ENCODE data around the gene ELOVL7.
"Not testable (repeated sequence)": the region's sequence is repeated elsewhere in the genome, so short reads cannot be mapped to it uniquely, and the experiment has no call there.

The ELOVL7 gene

GRCh38 chr5:60830581-60831127, 13.4 kb downstream of the ELOVL7 start:
- DNase-seq (ENCODE audit: extremely low read depth in 1 of 2, low read depth in 1 of 2), result no peak

DNA sequence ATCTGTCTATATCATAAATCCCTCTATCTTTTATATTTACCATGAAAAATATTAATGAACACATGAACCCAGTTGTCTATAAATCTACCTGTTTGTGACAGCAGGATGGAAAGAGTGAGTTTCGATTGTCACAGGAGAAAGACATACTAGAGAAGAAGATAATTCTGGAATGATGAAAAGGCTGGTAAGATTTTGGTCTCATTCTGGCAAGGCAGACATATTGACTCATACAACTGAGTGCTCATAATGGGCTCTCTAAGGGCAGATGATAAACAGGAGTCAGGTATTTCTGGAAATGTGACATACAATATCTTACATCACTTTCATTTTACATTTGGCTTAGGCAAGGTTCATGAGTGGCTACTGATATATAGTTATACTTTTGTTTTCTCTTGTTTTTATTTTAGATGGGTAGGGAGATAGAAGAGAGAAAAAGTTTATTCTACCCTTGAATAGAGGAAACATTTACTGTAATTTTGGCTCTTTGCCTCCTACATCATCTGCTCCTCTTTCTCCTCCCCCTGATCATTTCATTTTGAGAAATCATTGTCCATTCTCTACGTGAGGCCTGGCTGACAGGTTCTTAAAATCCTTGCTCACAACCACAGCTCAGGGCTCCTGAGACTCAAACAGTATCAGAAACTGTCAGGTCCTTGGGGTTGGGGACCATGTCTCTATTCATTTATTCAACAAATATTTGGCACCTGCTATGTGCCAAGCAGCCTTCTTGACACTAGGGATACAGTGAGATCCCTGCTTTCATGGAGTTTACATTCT, 14.4 kb downstream of the ELOVL7 start:
- no peak for DNase-seq (ENCODE audit: extremely low read depth in 1 of 2, low read depth in 1 of 2)

- no peak for DNase-seq (ENCODE audit: extremely low read depth in 1 of 2, low read depth in 1 of 2)
Measured at GRCh38 chr5:60827201-60827600, 16.9 kb downstream of the ELOVL7 start.

DNA sequence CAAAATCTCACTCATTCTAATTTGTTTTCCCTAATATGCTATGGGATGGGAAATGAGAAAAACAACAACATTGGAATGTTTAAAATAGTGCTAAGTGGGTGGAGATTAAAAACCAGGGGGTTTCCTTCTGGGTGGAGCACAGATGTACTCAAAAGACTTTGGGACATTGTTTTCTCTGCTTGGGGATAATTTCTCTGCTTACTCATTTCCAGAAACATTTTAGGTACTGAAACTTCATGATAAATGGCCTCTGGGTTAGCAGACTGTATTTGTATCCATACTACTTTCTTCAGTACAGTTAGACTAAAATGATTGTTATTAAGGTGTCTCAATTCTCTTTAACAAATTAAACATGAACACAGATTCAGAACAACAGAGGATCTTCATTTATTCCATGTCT, 17.4 kb downstream of the ELOVL7 start:
- DNase-seq (ENCODE audit: extremely low read depth in 1 of 2, low read depth in 1 of 2), result no peak

DNA sequence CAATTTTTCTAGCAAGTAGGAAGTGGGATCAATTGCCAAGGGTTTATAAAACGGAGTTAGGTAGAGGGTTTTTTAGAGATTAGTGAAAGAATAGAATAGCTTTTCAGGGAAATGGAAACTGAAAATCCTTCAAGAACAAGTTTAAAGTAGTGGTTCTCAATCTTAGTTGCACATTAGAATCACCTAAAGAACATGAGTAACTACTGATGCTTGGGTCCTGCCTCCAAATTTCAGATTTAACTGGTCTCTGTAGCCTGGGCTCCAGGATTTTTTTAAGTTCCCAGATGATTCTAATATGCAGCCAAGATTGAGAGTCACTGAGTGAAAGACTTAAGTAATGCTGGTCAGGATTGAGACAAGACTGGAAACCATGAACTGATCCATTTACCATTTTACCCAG, 20.5 kb downstream of the ELOVL7 start:
- no peak for DNase-seq (ENCODE audit: extremely low read depth in 1 of 2, low read depth in 1 of 2)

DNA sequence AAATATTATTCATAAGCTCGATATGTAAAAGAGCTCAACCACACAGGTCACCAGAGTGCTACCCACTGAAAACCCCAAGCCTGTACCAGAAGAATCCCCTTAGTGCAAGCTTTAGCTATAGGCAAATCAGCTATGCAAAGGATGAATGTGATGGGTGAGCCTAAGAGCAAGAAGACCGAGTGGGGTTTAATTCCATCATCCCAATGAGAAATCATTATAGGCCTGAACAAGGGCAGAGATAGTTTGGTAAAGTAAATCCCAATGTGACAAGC, 21.8 kb downstream of the ELOVL7 start:
- no peak for DNase-seq (ENCODE audit: extremely low read depth in 1 of 2, low read depth in 1 of 2)

- no peak for DNase-seq (ENCODE audit: extremely low read depth in 1 of 2, low read depth in 1 of 2)
Measured at GRCh38 chr5:60821488-60822284, 22.4 kb downstream of the ELOVL7 start.

GRCh38 chr5:60820593-60821487, 23.2 kb downstream of the ELOVL7 start:
- DNase-seq (ENCODE audit: extremely low read depth in 1 of 2, low read depth in 1 of 2), result no peak

DNA sequence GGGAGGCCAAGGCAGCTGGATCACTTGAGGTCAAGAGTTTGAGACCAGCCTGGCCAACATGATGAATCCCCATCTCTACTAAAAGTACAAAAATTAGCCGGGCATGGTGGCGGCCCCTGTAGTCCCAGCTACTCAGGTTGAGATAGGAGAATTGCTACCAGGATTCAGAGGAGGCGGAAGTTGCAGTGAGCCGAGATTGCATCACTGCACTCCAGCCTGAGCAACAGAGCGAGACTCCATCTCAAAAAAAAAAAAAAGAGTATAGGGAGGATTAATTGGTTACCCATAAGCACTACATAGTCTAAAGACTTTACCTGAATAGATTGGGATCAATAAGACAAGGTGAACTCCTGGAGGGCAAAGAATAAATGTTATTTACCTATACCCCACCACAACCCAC, 27.9 kb downstream of the ELOVL7 start:
- not testable (repeated sequence) for DNase-seq (ENCODE audit: extremely low read depth in 1 of 2, low read depth in 1 of 2)

DNA sequence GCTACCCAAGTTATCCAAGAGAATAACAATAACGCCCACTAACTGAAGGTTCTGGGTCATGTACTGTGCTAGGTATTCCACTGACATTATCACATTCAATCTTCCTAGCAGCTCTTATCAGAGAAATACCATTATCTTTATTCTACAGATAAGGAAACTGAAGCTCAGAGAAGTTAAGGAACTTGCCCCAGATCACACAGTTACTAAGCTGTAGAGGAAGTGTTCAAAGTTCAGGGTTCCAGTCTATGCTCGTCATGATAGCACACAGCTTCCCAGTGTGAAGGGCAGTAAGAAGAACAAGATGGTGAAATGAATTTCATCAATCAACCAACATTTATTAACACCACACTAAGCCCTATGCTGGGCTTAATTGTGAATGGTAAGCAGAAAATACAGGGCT, 29.6 kb downstream of the ELOVL7 start:
- no peak for DNase-seq (ENCODE audit: extremely low read depth in 1 of 2, low read depth in 1 of 2)

DNA sequence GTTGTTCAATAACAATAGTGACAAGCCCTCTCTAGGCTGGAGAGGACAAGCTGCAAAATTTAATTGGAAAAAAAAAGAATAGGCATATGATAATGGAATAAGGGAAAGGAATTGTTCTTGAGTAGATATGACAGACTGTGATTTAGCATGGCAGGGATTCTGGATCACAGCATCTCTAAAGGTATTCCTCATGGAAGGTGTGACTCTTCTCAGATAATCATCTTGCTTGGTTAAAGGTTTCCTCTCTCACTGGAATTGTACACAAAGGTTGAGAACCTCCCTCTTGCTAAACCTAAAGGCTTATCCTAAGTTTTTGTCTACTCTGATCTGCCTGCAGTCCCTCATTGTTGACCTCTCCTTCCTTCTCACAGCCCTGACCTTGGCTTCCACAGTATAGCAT, 31.6 kb downstream of the ELOVL7 start:
- DNase-seq (ENCODE audit: extremely low read depth in 1 of 2, low read depth in 1 of 2), result no peak

GRCh38 chr5:60811105-60811504, 33.0 kb downstream of the ELOVL7 start:
- no peak for DNase-seq (ENCODE audit: extremely low read depth in 1 of 2, low read depth in 1 of 2)

DNA sequence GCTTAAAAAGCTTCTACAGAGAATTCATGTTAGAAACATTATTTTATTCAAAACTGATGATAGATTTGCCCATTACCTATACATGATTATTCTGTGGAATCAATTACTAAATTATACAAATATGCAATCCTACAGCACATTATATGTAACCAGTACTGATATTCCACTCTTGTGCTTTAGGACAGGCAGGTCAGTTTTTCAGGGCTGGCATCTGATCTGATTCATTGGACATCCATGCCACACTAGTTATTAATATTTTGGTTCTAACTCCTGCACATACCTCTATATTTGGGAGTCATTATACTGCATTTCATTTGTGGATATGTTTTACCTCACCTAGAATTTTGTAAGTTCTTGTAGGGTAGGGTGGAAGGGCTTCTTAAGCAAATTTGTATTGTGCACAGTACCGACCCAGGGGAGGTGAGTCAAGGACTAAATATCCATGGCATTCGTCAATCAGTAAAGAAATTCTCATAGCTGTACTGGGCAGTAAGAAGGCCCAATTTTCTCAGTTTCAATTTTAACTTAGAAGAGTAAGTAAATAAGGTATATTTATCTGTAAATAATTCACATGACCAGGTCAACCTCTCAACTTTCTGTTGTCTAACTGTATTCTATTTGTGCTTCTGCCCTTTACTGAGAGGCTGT, 33.5 kb downstream of the ELOVL7 start:
- DNase-seq (ENCODE audit: extremely low read depth in 1 of 2, low read depth in 1 of 2), result no peak

DNA sequence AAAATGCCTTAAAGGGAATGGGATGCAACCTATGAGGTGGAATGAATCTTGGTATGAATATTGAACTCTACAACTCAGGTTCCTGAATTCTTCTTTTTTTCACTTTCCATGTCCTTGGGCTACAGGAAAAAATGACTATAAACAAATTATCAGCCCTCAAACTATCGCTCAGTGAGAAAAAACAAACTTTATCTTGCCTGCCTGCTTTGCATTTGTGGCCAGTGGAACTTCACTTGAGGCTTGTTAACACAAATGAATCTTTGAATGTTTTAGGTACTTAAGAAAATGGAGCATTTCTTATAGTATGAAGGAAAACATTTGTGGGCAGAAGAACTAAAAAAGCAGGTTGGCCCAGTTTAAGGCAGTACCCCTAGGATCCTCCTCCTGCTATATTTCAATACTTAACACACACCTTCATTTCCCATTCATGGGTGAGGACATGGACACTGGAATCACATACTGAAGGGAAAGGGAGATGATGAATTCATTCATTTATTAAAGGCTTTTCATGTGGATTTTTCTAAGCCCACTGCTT, 34.1 kb downstream of the ELOVL7 start:
- DNase-seq (ENCODE audit: extremely low read depth in 1 of 2, low read depth in 1 of 2), result no peak

DNA sequence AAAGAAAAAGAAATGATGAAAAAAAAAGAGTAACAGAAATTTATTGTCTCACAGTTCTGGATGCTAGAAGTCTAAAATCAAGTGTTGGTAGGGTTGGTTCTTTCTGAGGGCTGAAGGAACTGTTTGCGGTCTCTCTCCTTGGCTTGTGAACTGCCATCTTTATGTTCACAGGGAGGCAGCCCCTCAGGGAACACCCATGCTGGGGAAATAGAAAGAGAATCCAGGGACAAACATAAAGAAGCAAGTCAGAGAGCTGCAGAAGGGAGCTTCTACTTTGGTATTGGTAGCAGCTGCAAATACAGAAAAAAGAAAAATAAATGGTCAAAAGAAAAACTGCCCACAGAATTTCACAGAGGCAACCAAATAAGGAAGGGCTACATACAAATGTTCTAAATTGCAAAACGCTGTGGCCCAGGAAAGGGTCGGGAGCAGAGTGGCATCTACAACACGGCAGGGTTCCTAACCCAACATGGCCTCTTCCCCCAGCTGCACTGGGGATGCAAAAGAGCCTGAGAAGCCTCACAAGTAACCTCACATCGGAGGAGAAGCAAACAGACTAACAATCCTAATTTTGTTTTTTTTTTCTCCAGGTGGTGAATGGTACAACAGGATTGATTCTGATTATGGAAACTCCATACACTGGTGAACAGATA, 37.4 kb downstream of the ELOVL7 start:
- no peak for DNase-seq (ENCODE audit: extremely low read depth in 1 of 2, low read depth in 1 of 2)

DNA sequence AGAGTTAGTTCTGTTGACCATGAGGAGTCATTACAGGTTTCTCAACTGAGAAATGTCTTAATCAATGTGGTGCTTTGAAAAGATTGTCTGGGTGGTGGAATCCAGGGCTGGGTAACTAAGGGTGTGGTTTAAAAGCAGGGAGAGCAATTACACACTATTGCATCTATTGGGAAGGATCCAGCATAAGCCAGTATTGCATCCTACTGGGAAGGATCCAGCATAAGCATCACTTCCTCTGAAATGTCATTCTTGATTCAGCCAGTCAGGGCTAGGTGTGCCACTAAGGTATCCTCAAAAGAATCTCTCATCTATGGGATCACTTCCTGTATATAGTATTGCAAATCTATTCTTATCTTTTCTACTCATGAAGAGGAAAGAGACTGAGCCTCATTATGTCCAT, 38.6 kb downstream of the ELOVL7 start:
- no peak for DNase-seq (ENCODE audit: extremely low read depth in 1 of 2, low read depth in 1 of 2)

- no peak for DNase-seq (ENCODE audit: extremely low read depth in 1 of 2, low read depth in 1 of 2)
Measured at GRCh38 chr5:60803712-60804111, 40.4 kb downstream of the ELOVL7 start.

DNA sequence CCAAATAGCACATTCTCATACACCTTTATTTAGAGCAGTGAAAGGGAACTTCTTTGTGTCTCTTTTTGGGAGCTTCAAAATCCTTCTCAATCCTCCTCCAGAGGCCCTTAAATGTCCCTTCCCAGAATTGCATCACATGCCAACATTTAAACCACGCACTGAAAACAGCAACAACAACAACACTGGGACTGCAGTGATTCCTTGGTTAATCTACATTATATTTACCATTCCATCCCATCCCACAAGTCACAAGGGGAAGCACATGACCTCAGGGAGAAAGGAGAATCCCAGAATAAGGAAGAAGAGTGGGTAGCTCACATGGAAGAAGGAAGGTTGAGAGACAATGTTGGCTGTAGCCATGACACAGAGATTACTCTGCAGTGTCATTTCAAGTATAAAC, 41.1 kb downstream of the ELOVL7 start:
- no peak for DNase-seq (ENCODE audit: extremely low read depth in 1 of 2, low read depth in 1 of 2)

- no peak for DNase-seq (ENCODE audit: extremely low read depth in 1 of 2, low read depth in 1 of 2)
Measured at GRCh38 chr5:60802226-60802625, 41.8 kb downstream of the ELOVL7 start.

Data from stimulated activated CD8-positive, alpha-beta memory T cell treated with anti-CD3 and anti-CD28 coated beads, Interleukin-7, amount 100 ng/mL, for 48 hours (primary cell).